GM23248 (cell line): Measurements from ENCODE around the gene SHPK. TPM values are rescaled to one million over a fixed set of nuclear protein-coding genes. Genes with fewer than 3 reads are reported as not detected.
A peak's percentile ranks its signal among the peaks of the same experiment; 100 is the strongest.

ENCODE experiments used
- DNase-seq: peaks from one replicate; pipeline ENCODE4 v3.0.0-alpha.2; 2015
- H2AFZ ChIP-seq: fragments of 200-600 bp; sonication (generic); 2 replicates; pipeline ENCODE4 v1.6.1; 2016; ENCODE audit warnings: antibody characterized with exemption
- H3F3A ChIP-seq: fragments of 200-600 bp; sonication (generic); 2 replicates; pipeline ENCODE4 v1.6.1; 2016; ENCODE audit warnings: mild to moderate bottlenecking, antibody characterized with exemption, mixed run types; ENCODE audit not compliant: insufficient read depth
- H3K27ac ChIP-seq: fragments of 200-600 bp; sonication (generic); 2 replicates; pipeline ENCODE4 v1.5.1; 2016; ENCODE audit warnings: mild to moderate bottlenecking
- H3K27me3 ChIP-seq: fragments of 200-600 bp; sonication (generic); replicated peaks from 2 replicates; pipeline ENCODE4 v1.6.1; 2016; ENCODE audit warnings: mild to moderate bottlenecking; ENCODE audit not compliant: insufficient read depth
- H3K36me3 ChIP-seq: fragments of 200-600 bp; sonication (generic); 2 replicates; pipeline ENCODE4 v1.6.1; 2016; ENCODE audit warnings: low read depth, mild to moderate bottlenecking
- H3K4me1 ChIP-seq: fragments of 200-600 bp; sonication (generic); 2 replicates; pipeline ENCODE4 v1.6.1; 2016; ENCODE audit warnings: mild to moderate bottlenecking; ENCODE audit not compliant: insufficient read depth
- H3K4me2 ChIP-seq: fragments of 200-600 bp; sonication (generic); one replicate; pipeline ENCODE4 v1.6.1; 2016; ENCODE audit warnings: mild to moderate bottlenecking; ENCODE audit not compliant: unreplicated experiment
- H3K4me3 ChIP-seq: fragments of 200-600 bp; sonication (generic); 2 replicates; pipeline ENCODE4 v1.5.1; 2016; ENCODE audit warnings: mild to moderate bottlenecking
- H3K79me2 ChIP-seq: fragments of 200-600 bp; sonication (generic); 2 replicates; pipeline ENCODE4 v1.6.1; 2016; ENCODE audit warnings: mild to moderate bottlenecking; ENCODE audit not compliant: insufficient read depth
- H3K9ac ChIP-seq: fragments of 200-600 bp; sonication (generic); 2 replicates; pipeline ENCODE4 v1.6.1; 2016; ENCODE audit warnings: mild to moderate bottlenecking
- H3K9me2 ChIP-seq: fragments of 200-600 bp; sonication (generic); 2 replicates; pipeline ENCODE4 v1.6.1; 2016; ENCODE audit warnings: mixed run types, mild to moderate bottlenecking, moderate library complexity; ENCODE audit not compliant: insufficient read depth
- H3K9me3 ChIP-seq: fragments of 200-600 bp; sonication (generic); one replicate; pipeline ENCODE4 v1.6.1; 2017; ENCODE audit warnings: low read depth
- H4K20me1 ChIP-seq: fragments of 200-600 bp; sonication (generic); 2 replicates; pipeline ENCODE4 v1.6.0; 2016; ENCODE audit not compliant: insufficient read depth
- EZH2 ChIP-seq: fragments of 200-600 bp; sonication (generic); IDR thresholded peaks from 2 replicates; pipeline ENCODE4 v1.6.1; 2018; ENCODE audit warnings: antibody characterized with exemption, mild to moderate bottlenecking; ENCODE audit not compliant: insufficient read depth, poor library complexity, severe bottlenecking
- EZH2phosphoT487 ChIP-seq: fragments of 200-600 bp; sonication (generic); IDR thresholded peaks from 2 replicates; pipeline ENCODE4 v1.6.1; 2018; ENCODE audit warnings: antibody characterized with exemption, moderate library complexity, mild to moderate bottlenecking, low read depth; ENCODE audit not compliant: insufficient read depth
- WGBS, 2 experiments: methylation state at CpG; one replicate each; pipeline ENCODE4 v1.1.6; 2015 to 2017; ENCODE audit warnings: low lambda C conversion rate in 2 of 2, low coverage in 1 of 2; ENCODE audit errors: missing lambda C conversion rate in 2 of 2; 5-methylcytosine and 5-hydroxymethylcytosine counted together
- in situ Hi-C: fragments of 300-500 bp; cut with MboI; formaldehyde crosslinking; loops from 2 replicates; pipeline ENCODE4 v1.15.0; 2020
- polyA plus RNA-seq: library from polyadenylated mRNA; unstranded; fragments of >200 nt; fragmentation: Nextera tagmentation; extraction: Ambion mirVana; gene quantifications from 2 replicates; pipeline ENCODE4 v1.2.1, GENCODE V29; 2016
- total RNA-seq: library from RNA; depleted of rRNA; stranded (reverse); fragments of >200 nt; shearing (Covaris generic); gene quantifications from 2 replicates; pipeline ENCODE4 v1.2.3, GENCODE V29; 2014; rRNA removed

SHPK gene
- total RNA-seq (5.8 and 7.0 TPM in 2 replicates), polyA plus RNA-seq (3.1 and 4.2 TPM in 2 replicates)

DNA sequence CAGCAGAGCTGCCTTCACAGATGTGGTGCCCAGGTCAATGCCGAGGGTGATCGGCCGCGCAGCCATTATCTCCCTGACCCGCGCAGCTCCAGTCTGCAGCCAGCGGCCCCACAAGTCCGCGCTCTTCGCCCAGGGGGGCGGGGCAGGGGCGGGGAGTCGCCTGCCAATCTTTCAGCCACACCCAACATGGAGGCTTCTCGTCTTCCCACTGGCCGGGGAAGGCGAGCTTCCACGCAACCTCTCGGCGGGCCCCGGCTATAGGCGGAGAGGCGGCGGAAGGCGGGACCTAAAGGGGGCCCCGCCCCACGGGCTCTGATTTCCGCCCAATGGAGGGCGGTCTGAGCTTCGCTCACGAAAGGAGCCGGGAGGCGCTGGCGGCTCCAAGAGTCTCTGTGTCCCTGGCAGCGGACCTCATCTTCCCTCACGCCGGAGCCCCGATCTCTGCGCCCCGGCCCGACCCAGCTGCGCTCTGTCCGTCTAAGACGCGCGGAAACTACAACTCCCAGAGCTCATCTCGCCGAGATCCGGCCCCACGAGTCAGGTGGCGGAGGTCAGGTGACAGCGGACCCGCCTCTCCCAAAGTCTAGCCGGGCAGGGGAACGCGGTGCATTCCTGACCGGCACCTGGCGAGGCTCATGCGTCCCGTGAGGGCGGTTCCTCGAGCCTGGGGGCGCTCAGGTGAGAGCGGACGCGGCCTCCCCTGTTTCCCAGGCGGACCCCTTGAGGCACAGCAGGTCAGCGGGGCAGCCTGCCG is at the start of gene SHPK, which contains the start of gene CTNS:
Gene SHPK, minus strand, starts transcription at position 97 of the 754 bp plus-strand sequence. Its CDS starts 31 bp downstream, at position 66.
Gene CTNS, plus strand, starts transcription at position 607 of the 754 bp plus-strand sequence. CDS start 3,447 bp downstream, outside the sequence.
- H3K79me2 ChIP-seq: 0 out of 2 replicates have a peak, but pooled peaks cover 3% of the 10 kb centered on the region
- 1% methylated on average over 37 to 58 of the region's 68 CpGs for WGBS, 2 experiments
- H3K9me2 ChIP-seq: no peaks in the 10 kb centered on the region
- H3K27me3 ChIP-seq: no peaks in the 10 kb centered on the region
- H3K9ac ChIP-seq: peak within 1 kb of the TSS; percentile 80
- H3K4me1 ChIP-seq: peaks cover 5% of the 10 kb centered on the region; the same call in 1 of the 2 replicates
- peak within 1 kb of the TSS; percentile 79 for H3K4me3 ChIP-seq
- no peaks in the 10 kb centered on the region for H3F3A ChIP-seq
- H2AFZ ChIP-seq: peak within 1 kb of the TSS; percentile 85
- in situ Hi-C loops: loop anchor here (25.0 kb wide), 1 partner anchor 599 kb away; no protein-coding TSS in a partner anchor
- DNase-seq: peak; percentile 99
- no peaks in the 10 kb centered on the region for H3K9me3 ChIP-seq
- no peaks in the 10 kb centered on the region for H4K20me1 ChIP-seq
- H3K4me2 ChIP-seq: peak within 1 kb of the TSS; percentile 86
- no peak for TF ChIP-seq EZH2phosphoT487
- TF ChIP-seq EZH2: no peak
- H3K27ac ChIP-seq: peak within 1 kb of the TSS; percentile 83
- no peaks in the 10 kb centered on the region for H3K36me3 ChIP-seq

DNA sequence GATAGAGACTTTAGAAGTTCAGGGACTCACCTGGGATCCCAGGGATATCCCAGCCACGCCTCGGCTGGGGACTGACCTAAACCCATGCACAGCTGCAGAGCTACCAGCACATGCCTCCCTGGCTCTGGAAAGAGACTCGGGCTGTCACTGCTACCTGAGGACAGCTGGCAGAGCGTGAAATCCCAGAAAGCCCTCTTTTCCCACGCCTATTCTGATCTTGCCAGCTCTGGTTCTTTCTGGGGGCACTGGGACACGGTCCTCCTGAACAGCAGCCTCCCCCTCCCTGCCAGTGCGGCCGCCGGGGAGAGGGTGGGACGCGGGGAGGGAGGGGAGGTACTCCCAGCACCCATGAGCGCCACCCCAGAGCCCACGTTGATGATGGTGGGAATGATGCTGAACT is 49.1 kb upstream of the SHPK start:
- Histone ChIP-seq H3K27ac (no peak overlapping the region), H3K79me2 (no peaks in the 10 kb centered on the region), H3K36me3 (no peaks in the 10 kb centered on the region), H3K4me1 (no peaks in the 10 kb centered on the region), H3K9ac (no peak overlapping the region), H2AFZ (no peak overlapping the region), H3K4me2 (no peak overlapping the region), H3K9me3 (no peaks in the 10 kb centered on the region), H3K4me3 (no peak overlapping the region), H4K20me1 (no peaks in the 10 kb centered on the region), H3K27me3 (peaks cover 16% of the 10 kb centered on the region; the same call in 1 of the 2 replicates), H3F3A (no peaks in the 10 kb centered on the region), H3K9me2 (no peaks in the 10 kb centered on the region)
- DNase-seq: no peak
- in situ Hi-C loops: no loop called here
- WGBS, 2 experiments: 23 to 43% methylated on average over 8 to 12 of the region's 13 CpGs
- TF ChIP-seq EZH2: no peak
- no peak for TF ChIP-seq EZH2phosphoT487

DNA sequence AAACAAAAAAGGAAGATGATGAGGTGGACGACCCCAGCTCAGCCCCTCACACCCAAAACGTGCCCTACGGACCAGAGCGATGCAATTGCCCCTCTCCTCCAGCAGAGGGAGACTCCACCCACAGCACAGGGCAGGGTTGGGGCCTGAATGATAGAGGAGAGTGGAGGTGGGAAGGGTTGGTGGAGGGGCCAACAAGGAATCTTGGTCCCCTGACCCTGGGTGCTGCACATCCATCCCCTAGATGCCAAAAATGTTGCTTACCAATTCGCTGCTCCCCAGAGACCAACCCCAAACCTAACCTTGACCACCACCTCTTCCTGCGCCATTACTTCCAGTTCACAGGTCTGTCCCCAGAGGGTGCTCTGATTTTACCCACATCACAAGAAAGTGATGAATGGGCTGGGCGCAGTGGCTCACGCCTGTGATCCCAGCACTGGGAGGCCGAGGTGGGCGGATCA is 47.0 kb upstream of the SHPK start:
- H3K27me3 ChIP-seq: peaks cover 16% of the 10 kb centered on the region; the same call in 1 of the 2 replicates
- no peaks in the 10 kb centered on the region for H3K36me3 ChIP-seq
- H3K4me3 ChIP-seq: no peak overlapping the region
- H3K9me2 ChIP-seq: no peaks in the 10 kb centered on the region
- no peaks in the 10 kb centered on the region for H4K20me1 ChIP-seq
- no peak overlapping the region for H3K4me2 ChIP-seq
- no peak overlapping the region for H2AFZ ChIP-seq
- TF ChIP-seq EZH2phosphoT487 (no peak), EZH2 (no peak)
- in situ Hi-C loops: no loop called here
- no peak overlapping the region for H3K9ac ChIP-seq
- no peaks in the 10 kb centered on the region for H3F3A ChIP-seq
- no peaks in the 10 kb centered on the region; the same call in 1 of the 2 replicates for H3K4me1 ChIP-seq
- DNase-seq: peak; percentile 56
- WGBS, 2 experiments: 20 to 26% methylated on average over 10 of the region's 10 CpGs
- H3K27ac ChIP-seq: no peak overlapping the region
- H3K9me3 ChIP-seq: no peaks in the 10 kb centered on the region
- H3K79me2 ChIP-seq: no peaks in the 10 kb centered on the region

DNA sequence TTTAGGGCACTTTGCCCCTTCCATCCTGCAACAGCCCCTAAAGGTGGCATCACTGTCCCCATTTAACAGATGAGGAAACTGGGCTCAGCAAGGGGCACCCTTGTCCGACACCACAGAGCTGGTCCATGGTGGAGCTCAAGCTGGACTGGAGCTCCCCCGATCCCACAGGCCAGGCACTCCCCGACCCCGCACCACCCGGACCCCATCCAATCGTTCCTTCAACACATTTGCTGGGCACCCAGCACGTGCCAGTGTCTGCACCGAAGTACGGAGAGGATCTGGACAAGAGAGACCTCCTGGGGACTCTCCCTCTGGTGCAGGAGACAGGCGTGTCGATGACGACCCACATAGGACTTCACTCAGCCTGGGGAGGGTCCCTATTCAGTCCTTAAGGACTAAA is 46.0 kb upstream of the SHPK start:
- Histone ChIP-seq H3K9me2 (no peaks in the 10 kb centered on the region), H2AFZ (no peak overlapping the region), H3K36me3 (no peaks in the 10 kb centered on the region), H3K4me2 (no peak overlapping the region), H3K27ac (no peak overlapping the region), H3K9ac (no peak overlapping the region), H3K79me2 (no peaks in the 10 kb centered on the region), H3K4me1 (no peaks in the 10 kb centered on the region; the same call in 1 of the 2 replicates), H4K20me1 (no peaks in the 10 kb centered on the region), H3F3A (no peaks in the 10 kb centered on the region), H3K9me3 (no peaks in the 10 kb centered on the region), H3K27me3 (peaks cover 16% of the 10 kb centered on the region; the same call in 1 of the 2 replicates), H3K4me3 (no peak overlapping the region)
- WGBS, 2 experiments: 64 to 69% methylated on average over 9 to 12 of the region's 12 CpGs
- no peak for DNase-seq
- in situ Hi-C loops: no loop called here
- TF ChIP-seq EZH2 (no peak), EZH2phosphoT487 (no peak)
